ENCODE data around the gene RNU1-3. TPM values are rescaled to one million over a fixed set of nuclear protein-coding genes. Genes with fewer than 3 reads are reported as not detected.
"Not testable (repeated sequence)": the region's sequence is repeated elsewhere in the genome, so short reads cannot be mapped to it uniquely, and the experiment has no call there.

Gene RNU1-3
- total RNA-seq, 1 experiment from 2014 or later, result 1,866 TPM

- H3K36me3 ChIP-seq (ENCODE audit: insufficient read depth, low read length, poor library complexity, severe bottlenecking); BruUV-seq (replicated peaks); POLR2A ChIA-PET (ENCODE audit: low non-redundant PET); H3K27ac ChIP-seq (ENCODE audit: low read depth, low read length, poor library complexity, severe bottlenecking); H3K27me3 ChIP-seq (replicated peaks; ENCODE audit: insufficient read depth, low read depth, low read length, poor library complexity); intact Hi-C loops (cut with micrococcal nuclease; ENCODE audit: unreplicated experiment); DNase-seq (ENCODE audit: low spot score); H3K4me1 ChIP-seq (ENCODE audit: insufficient read depth, low read length, poor library complexity, severe bottlenecking); H3K9me3 ChIP-seq (ENCODE audit: low read depth, low read length, poor library complexity, severe bottlenecking); H3K4me3 ChIP-seq (ENCODE audit: low read depth, low read length, poor library complexity, severe bottlenecking): not testable (repeated sequence)
- CTCF ChIA-PET, result interaction anchor here (0.6 kb wide), 2 partner anchors 97 to 519 kb away, joined by 5 to 7 read pairs; no protein-coding TSS in a partner anchor
Observed at GRCh38 chr1:16708704-16709103, 42.0 kb upstream of the RNU1-3 start.

GRCh38 chr1:16707130-16708093 lies 40.7 kb upstream of the RNU1-3 start:
- POLR2A ChIA-PET (ENCODE audit: low non-redundant PET); H3K4me3 ChIP-seq (ENCODE audit: low read depth, low read length, poor library complexity, severe bottlenecking); H3K36me3 ChIP-seq (ENCODE audit: insufficient read depth, low read length, poor library complexity, severe bottlenecking); H3K9me3 ChIP-seq (ENCODE audit: low read depth, low read length, poor library complexity, severe bottlenecking); H3K27me3 ChIP-seq (replicated peaks; ENCODE audit: insufficient read depth, low read depth, low read length, poor library complexity); H3K4me1 ChIP-seq (ENCODE audit: insufficient read depth, low read length, poor library complexity, severe bottlenecking); BruUV-seq (replicated peaks); DNase-seq (ENCODE audit: low spot score); intact Hi-C loops (cut with micrococcal nuclease; ENCODE audit: unreplicated experiment); H3K27ac ChIP-seq (ENCODE audit: low read depth, low read length, poor library complexity, severe bottlenecking): not testable (repeated sequence)
- CTCF ChIA-PET, result interaction anchor here (0.6 to 1.0 kb wide), 2 partner anchors 9 to 10 kb away, joined by 4 to 5 read pairs; no protein-coding TSS in a partner anchor

DNA sequence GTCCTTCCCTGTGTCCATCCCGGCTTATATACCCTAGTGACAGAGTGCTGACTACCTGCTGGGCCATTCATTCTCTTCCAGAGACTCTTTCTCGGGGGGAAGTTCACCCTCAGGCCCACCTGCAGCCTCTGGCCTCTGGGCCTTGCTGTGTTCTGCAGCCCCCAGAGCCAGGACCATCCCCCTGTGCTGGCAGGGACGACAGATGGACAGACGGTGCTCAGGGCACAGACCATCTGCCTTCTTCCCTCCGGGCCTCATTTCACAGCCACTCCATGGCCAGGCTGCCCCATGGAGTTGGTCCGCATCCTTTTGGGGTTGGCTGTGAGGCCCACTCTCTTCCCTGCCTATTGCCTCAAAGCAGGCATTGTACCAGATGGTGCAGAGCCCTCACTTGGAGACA lies 39.6 kb upstream of the RNU1-3 start:
- intact Hi-C loops (cut with micrococcal nuclease; ENCODE audit: unreplicated experiment); BruUV-seq (replicated peaks); H3K27ac ChIP-seq (ENCODE audit: low read depth, low read length, poor library complexity, severe bottlenecking); H3K4me1 ChIP-seq (ENCODE audit: insufficient read depth, low read length, poor library complexity, severe bottlenecking); H3K36me3 ChIP-seq (ENCODE audit: insufficient read depth, low read length, poor library complexity, severe bottlenecking); H3K9me3 ChIP-seq (ENCODE audit: low read depth, low read length, poor library complexity, severe bottlenecking); H3K27me3 ChIP-seq (replicated peaks; ENCODE audit: insufficient read depth, low read depth, low read length, poor library complexity); H3K4me3 ChIP-seq (ENCODE audit: low read depth, low read length, poor library complexity, severe bottlenecking); POLR2A ChIA-PET (ENCODE audit: low non-redundant PET); DNase-seq (ENCODE audit: low spot score): not testable (repeated sequence)
- CTCF ChIA-PET, result interaction anchor here (1.1 kb wide), 1 partner anchor 9 kb away, joined by 3 read pairs; no protein-coding TSS in a partner anchor

- BruUV-seq (replicated peaks); H3K27me3 ChIP-seq (replicated peaks; ENCODE audit: insufficient read depth, low read depth, low read length, poor library complexity); POLR2A ChIA-PET (ENCODE audit: low non-redundant PET); CTCF ChIA-PET; H3K27ac ChIP-seq (ENCODE audit: low read depth, low read length, poor library complexity, severe bottlenecking); H3K9me3 ChIP-seq (ENCODE audit: low read depth, low read length, poor library complexity, severe bottlenecking); H3K4me3 ChIP-seq (ENCODE audit: low read depth, low read length, poor library complexity, severe bottlenecking); H3K36me3 ChIP-seq (ENCODE audit: insufficient read depth, low read length, poor library complexity, severe bottlenecking); H3K4me1 ChIP-seq (ENCODE audit: insufficient read depth, low read length, poor library complexity, severe bottlenecking); intact Hi-C loops (cut with micrococcal nuclease; ENCODE audit: unreplicated experiment); DNase-seq (ENCODE audit: low spot score): not testable (repeated sequence)
Observed at GRCh38 chr1:16704502-16705100, 37.9 kb upstream of the RNU1-3 start.

DNA sequence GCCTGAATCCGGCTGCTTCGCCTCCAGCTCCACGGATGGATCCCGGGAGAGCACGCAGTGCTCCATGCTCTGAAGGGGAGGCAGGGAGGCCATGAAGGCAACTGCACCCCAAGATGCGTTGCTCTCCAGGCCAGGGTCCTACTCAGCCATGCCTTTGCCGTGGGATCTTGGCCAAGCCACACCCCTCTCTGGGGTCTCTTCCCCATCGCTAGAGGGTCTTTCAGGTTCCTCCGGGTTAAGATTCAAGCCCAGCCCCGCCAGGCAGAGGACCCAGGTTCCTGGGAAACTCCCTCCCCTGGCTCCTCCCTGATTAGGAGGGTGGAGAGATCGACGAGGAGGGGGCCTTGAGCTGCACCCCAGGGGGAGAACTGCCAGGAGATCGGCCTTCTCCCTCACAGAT lies 37.3 kb upstream of the RNU1-3 start:
- H3K4me3 ChIP-seq (ENCODE audit: low read depth, low read length, poor library complexity, severe bottlenecking); CTCF ChIA-PET; DNase-seq (ENCODE audit: low spot score); H3K4me1 ChIP-seq (ENCODE audit: insufficient read depth, low read length, poor library complexity, severe bottlenecking); H3K27me3 ChIP-seq (replicated peaks; ENCODE audit: insufficient read depth, low read depth, low read length, poor library complexity); BruUV-seq (replicated peaks); POLR2A ChIA-PET (ENCODE audit: low non-redundant PET); intact Hi-C loops (cut with micrococcal nuclease; ENCODE audit: unreplicated experiment); H3K9me3 ChIP-seq (ENCODE audit: low read depth, low read length, poor library complexity, severe bottlenecking); H3K36me3 ChIP-seq (ENCODE audit: insufficient read depth, low read length, poor library complexity, severe bottlenecking); H3K27ac ChIP-seq (ENCODE audit: low read depth, low read length, poor library complexity, severe bottlenecking): not testable (repeated sequence)

DNA sequence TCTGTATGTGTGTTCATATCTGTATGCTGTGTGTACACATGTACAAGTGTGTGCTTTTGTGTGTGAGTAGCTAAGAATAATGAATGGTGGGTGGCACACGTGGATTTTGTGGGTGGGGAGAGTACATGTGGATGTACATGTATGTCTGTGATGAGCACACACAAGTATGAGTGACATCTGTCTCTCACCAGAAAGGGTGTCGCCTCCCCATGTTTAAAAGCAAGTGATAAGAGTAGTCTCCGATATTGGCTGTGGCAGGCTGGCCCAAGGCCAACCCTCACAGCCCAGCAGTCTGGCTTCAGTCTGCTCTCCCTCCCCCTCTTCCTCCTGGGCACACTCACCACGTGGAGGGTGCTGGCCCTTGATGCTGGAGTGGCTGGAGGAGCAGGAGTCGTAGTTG lies 36.9 kb upstream of the RNU1-3 start:
- intact Hi-C loops (cut with micrococcal nuclease; ENCODE audit: unreplicated experiment); CTCF ChIA-PET: not testable (repeated sequence)

DNA sequence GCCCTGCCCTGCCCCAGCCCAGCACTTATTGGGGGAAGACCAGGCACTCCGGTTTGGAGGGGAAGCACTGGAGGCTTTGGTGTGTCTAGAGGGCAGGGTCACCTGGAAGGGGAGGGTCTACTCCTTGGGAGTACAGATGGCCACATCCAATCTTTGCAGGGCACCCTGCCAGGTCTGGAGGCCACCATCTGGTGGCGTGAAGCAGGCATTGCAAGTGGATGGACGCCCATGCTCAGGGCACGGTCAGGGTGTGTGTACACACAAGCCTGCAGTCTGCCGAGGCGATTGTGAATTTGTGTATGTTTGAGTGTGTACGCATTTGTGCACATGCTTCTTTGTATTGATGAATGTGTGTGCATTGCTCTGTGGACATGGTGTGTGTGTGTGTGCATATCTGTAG lies 36.4 kb upstream of the RNU1-3 start:
- H3K4me1 ChIP-seq (ENCODE audit: insufficient read depth, low read length, poor library complexity, severe bottlenecking); BruUV-seq (replicated peaks); DNase-seq (ENCODE audit: low spot score); H3K4me3 ChIP-seq (ENCODE audit: low read depth, low read length, poor library complexity, severe bottlenecking); H3K36me3 ChIP-seq (ENCODE audit: insufficient read depth, low read length, poor library complexity, severe bottlenecking); H3K9me3 ChIP-seq (ENCODE audit: low read depth, low read length, poor library complexity, severe bottlenecking); H3K27me3 ChIP-seq (replicated peaks; ENCODE audit: insufficient read depth, low read depth, low read length, poor library complexity); CTCF ChIA-PET; H3K27ac ChIP-seq (ENCODE audit: low read depth, low read length, poor library complexity, severe bottlenecking); intact Hi-C loops (cut with micrococcal nuclease; ENCODE audit: unreplicated experiment); POLR2A ChIA-PET (ENCODE audit: low non-redundant PET): not testable (repeated sequence)

More for the DNA sequence above, 36.9 kb upstream of the RNU1-3 start:
- DNase-seq (ENCODE audit: low spot score); H3K36me3 ChIP-seq (ENCODE audit: insufficient read depth, low read length, poor library complexity, severe bottlenecking); H3K27ac ChIP-seq (ENCODE audit: low read depth, low read length, poor library complexity, severe bottlenecking); POLR2A ChIA-PET (ENCODE audit: low non-redundant PET); H3K9me3 ChIP-seq (ENCODE audit: low read depth, low read length, poor library complexity, severe bottlenecking); H3K4me1 ChIP-seq (ENCODE audit: insufficient read depth, low read length, poor library complexity, severe bottlenecking); H3K4me3 ChIP-seq (ENCODE audit: low read depth, low read length, poor library complexity, severe bottlenecking); BruUV-seq (replicated peaks); H3K27me3 ChIP-seq (replicated peaks; ENCODE audit: insufficient read depth, low read depth, low read length, poor library complexity): not testable (repeated sequence)
